Choroid plexus epithelial cell (primary cell): Measurements from ENCODE around the gene CIRBP.

Experiments
- DNase-seq: peaks from one replicate; pipeline ENCODE4 v3.0.0-alpha.2; 2010; ENCODE audit warnings: low read depth
- H3K4me3 ChIP-seq: 2 replicates; pipeline ENCODE4 v1.5.1; 2011; ENCODE audit warnings: low read depth, mild to moderate bottlenecking, control low read depth, low read length, moderate library complexity
- TF ChIP-seq, protein P1 (sequence below): conservative IDR thresholded peaks from 2 replicates; pipeline ENCODE4 v1.5.1; 2011; ENCODE audit warnings: low read depth, mild to moderate bottlenecking, control low read depth, inconsistent platforms, low read length, moderate library complexity

CIRBP gene

DNA sequence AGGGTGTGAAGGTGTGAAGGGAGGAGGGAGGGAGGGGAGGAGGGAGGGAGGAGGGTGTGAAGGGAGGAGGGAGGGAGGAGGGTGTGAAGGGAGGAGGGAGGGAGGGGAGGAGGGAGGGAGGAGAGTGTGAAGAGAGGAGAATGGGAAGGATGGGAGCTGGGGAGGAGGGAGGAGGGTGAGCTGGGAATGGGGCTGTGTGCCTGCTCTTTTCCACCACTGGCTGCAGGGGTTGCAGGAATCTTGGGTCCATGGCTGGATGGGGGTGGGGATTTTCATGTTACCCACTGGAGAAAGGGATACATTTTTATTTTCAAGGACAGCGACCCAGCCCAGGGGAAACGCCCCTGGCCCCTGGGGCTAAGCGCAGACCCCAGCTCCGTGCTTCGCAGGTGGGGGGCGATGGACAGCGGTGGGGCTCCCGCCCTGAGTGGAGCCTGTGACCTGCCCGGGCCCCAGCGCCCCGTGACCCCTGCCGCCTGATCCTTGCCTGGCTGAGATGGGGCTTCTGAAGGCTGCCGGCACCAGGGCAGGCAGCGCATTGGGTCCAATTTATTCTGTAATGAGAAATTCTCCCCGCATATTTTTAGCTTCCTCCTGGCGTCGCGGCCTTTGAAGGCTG lies 13.6 kb downstream of the CIRBP start:
- TF ChIP-seq, protein P1, sequence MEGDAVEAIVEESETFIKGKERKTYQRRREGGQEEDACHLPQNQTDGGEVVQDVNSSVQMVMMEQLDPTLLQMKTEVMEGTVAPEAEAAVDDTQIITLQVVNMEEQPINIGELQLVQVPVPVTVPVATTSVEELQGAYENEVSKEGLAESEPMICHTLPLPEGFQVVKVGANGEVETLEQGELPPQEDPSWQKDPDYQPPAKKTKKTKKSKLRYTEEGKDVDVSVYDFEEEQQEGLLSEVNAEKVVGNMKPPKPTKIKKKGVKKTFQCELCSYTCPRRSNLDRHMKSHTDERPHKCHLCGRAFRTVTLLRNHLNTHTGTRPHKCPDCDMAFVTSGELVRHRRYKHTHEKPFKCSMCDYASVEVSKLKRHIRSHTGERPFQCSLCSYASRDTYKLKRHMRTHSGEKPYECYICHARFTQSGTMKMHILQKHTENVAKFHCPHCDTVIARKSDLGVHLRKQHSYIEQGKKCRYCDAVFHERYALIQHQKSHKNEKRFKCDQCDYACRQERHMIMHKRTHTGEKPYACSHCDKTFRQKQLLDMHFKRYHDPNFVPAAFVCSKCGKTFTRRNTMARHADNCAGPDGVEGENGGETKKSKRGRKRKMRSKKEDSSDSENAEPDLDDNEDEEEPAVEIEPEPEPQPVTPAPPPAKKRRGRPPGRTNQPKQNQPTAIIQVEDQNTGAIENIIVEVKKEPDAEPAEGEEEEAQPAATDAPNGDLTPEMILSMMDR, result no peak
- no peak overlapping the region for H3K4me3 ChIP-seq

GRCh38 chr19:1283207-1283916 lies 14.2 kb downstream of the CIRBP start:
- no peak for DNase-seq
- no peak overlapping the region for H3K4me3 ChIP-seq
- TF ChIP-seq, protein P1, result no peak

More for the DNA sequence above, 13.6 kb downstream of the CIRBP start:
- no peak for DNase-seq

DNA sequence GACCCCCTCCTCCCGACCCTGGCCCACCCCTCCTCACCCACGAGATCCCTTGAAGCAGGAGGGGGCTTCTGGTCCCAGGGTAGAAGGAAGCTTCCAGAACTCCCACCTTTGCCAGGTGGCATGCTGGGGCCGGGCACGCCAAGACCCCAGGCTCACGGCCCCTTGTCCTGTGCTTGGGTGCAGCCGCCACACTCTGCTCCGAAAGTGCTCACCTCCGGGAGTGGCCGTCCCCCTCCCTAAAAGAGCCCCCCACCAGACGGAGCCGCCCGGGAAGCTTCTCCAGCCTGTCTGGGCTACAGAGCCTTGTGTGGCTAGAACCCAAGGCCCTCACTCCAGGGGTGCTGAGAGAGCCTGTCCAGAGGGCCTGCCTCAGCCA lies 14.8 kb downstream of the CIRBP start:
- no peak overlapping the region for H3K4me3 ChIP-seq
- DNase-seq, result no peak
- TF ChIP-seq, protein P1, result no peak

GRCh38 chr19:1284293-1284978 lies 15.3 kb downstream of the CIRBP start:
- no peak for DNase-seq
- no peak overlapping the region for H3K4me3 ChIP-seq
- TF ChIP-seq, protein P1, result no peak

DNA sequence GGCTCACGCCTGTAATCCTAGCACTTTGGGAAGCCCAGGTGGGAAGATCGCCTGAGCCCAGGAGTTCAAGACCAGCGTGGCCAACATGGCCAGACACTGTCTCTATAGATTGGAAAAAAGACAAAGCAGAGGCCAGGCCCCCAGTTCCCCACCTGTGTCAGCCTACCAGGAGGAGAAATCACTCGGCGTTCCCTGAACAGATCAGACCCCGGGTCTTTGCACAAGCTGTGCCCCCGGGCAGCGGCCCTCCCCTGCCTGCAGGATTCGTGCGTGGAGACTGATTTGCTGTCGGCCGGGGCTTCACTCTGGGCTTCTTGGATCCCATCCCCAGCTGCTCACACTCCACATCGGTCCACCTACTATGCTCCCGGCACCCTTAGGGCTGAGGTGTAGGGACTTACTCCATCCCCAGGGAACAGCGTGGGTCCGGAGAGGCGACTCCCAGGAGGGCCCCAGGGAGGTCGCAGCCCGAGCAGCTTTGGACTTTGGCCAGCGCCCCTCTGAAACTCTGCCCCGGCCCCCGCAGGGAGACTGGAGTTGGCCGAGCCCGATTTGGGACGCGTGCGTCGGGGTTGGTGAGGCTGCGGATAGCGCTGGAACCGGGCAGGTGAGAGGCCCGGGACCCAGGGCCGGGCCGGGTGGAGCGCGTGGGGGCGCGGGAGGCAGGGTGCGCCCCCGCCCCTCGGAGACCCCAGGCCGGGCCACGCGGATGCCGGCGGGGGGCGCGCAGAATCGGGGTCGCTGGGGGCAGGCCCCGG lies 16.0 kb downstream of the CIRBP start:
- TF ChIP-seq, protein P1, result no peak
- H3K4me3 ChIP-seq, result no peak overlapping the region
- DNase-seq, result no peak

- TF ChIP-seq, protein P1, result no peak
- no peak within 1 kb of the TSS for H3K4me3 ChIP-seq
- no peak for DNase-seq
Measured at GRCh38 chr19:1285737-1286360, 16.7 kb downstream of the CIRBP start, which contains the start of gene EFNA2. Gene EFNA2, plus strand, starts transcription at chr19:1285873. Its CDS starts 296 bp downstream, at chr19:1286169.
